Upper lobe of right lung (tissue), 1 donor: Measurements from ENCODE around the gene FILIP1L. TPM values are rescaled to one million over a fixed set of nuclear protein-coding genes. Genes with fewer than 3 reads are reported as not detected.

Experiments
- ATAC-seq: fragments of 200-7000 bp; cut with Tn5 transposase; one replicate; pipeline ENCODE4 v1.9.1; 2020; ENCODE audit warnings: mild to moderate bottlenecking, moderate library complexity
- DNase-seq: peaks from one replicate; pipeline ENCODE4 v3.0.0-alpha.2; 2020
- H3K27ac ChIP-seq: fragments of 200-600 bp; one replicate; pipeline ENCODE4 v1.8.0; 2022
- H3K27me3 ChIP-seq: fragments of 200-600 bp; one replicate; pipeline ENCODE4 v1.8.0; 2022; ENCODE audit warnings: mild to moderate bottlenecking
- H3K36me3 ChIP-seq: fragments of 200-600 bp; one replicate; pipeline ENCODE4 v1.8.0; 2022
- H3K4me1 ChIP-seq: fragments of 200-600 bp; one replicate; pipeline ENCODE4 v1.8.0; 2022
- H3K4me3 ChIP-seq: fragments of 200-600 bp; one replicate; pipeline ENCODE4 v1.8.0; 2022; ENCODE audit warnings: mild to moderate bottlenecking
- H3K9me3 ChIP-seq: fragments of 200-600 bp; one replicate; pipeline ENCODE4 v1.8.0; 2022
- CTCF ChIP-seq: fragments of 200-600 bp; IDR thresholded peaks from one replicate; pipeline ENCODE4 v1.8.0; 2022; ENCODE audit warnings: antibody characterized with exemption
- intact Hi-C: fragments of 100-400 bp; cut with DNase I; formaldehyde crosslinking; loops from one replicate; pipeline ENCODE4 v1.11.0; 2022
- total RNA-seq: library from RNA; stranded (reverse); fragmentation: NEBNext Ultra II Directional; extraction: Animal tissue kit (Norgen Biotek cat#: 25700); gene quantifications from one replicate; pipeline ENCODE4 v1.2.1, GENCODE V29; 2021
- donor health status: DM: no; HTN: yes; CAD: no; lungs with severe emphysema.

The FILIP1L gene
- total RNA-seq, 1 donor from 2014 or later: 43.2 TPM

- no peak for ATAC-seq
- Histone ChIP-seq H3K36me3 (no peaks in the 10 kb centered on the region), H3K27ac (no peak overlapping the region), H3K4me1 (peaks cover 13% of the 10 kb centered on the region), H3K4me3 (no peak overlapping the region), H3K9me3 (no peaks in the 10 kb centered on the region), H3K27me3 (no peaks in the 10 kb centered on the region)
- intact Hi-C loops: no loop called here
- DNase-seq: no peak
- TF ChIP-seq CTCF: no peak
These were observed 107.0 kb downstream of the FILIP1L start for GRCh38 chr3:100007313-100007712.

GRCh38 chr3:100006570-100007271, 107.6 kb downstream of the FILIP1L start:
- Histone ChIP-seq H3K36me3 (no peaks in the 10 kb centered on the region), H3K27ac (no peak overlapping the region), H3K27me3 (no peaks in the 10 kb centered on the region), H3K9me3 (no peaks in the 10 kb centered on the region), H3K4me3 (no peak overlapping the region), H3K4me1 (peaks cover 13% of the 10 kb centered on the region)
- ATAC-seq (no peak), DNase-seq (no peak)
- no peak for TF ChIP-seq CTCF
- intact Hi-C loops: no loop called here

- ATAC-seq (no peak), DNase-seq (no peak)
- H3K27ac ChIP-seq: no peak overlapping the region
- intact Hi-C loops: no loop called here
- no peaks in the 10 kb centered on the region for H3K27me3 ChIP-seq
- H3K4me3 ChIP-seq: no peak overlapping the region
- H3K4me1 ChIP-seq: peaks cover 13% of the 10 kb centered on the region
- H3K9me3 ChIP-seq: no peaks in the 10 kb centered on the region
- no peaks in the 10 kb centered on the region for H3K36me3 ChIP-seq
- TF ChIP-seq CTCF: no peak
These were observed 108.5 kb downstream of the FILIP1L start for GRCh38 chr3:100005665-100006393.

GRCh38 chr3:100004931-100005330, 109.4 kb downstream of the FILIP1L start:
- ATAC-seq (no peak), DNase-seq (no peak)
- Histone ChIP-seq H3K36me3 (no peaks in the 10 kb centered on the region), H3K4me3 (no peak overlapping the region), H3K9me3 (no peaks in the 10 kb centered on the region), H3K27ac (no peak overlapping the region), H3K4me1 (peaks cover 13% of the 10 kb centered on the region), H3K27me3 (no peaks in the 10 kb centered on the region)
- no peak for TF ChIP-seq CTCF
- intact Hi-C loops: no loop called here

- Histone ChIP-seq H3K9me3 (no peaks in the 10 kb centered on the region), H3K4me3 (no peak overlapping the region), H3K4me1 (peaks cover 13% of the 10 kb centered on the region), H3K27me3 (no peaks in the 10 kb centered on the region), H3K27ac (no peak overlapping the region), H3K36me3 (no peaks in the 10 kb centered on the region)
- TF ChIP-seq CTCF: no peak
- DNase-seq (no peak), ATAC-seq (no peak)
- intact Hi-C loops: no loop called here
These were observed 110.4 kb downstream of the FILIP1L start for GRCh38 chr3:100003609-100004503.
